NCI-H2227 treated with DMSO at 0.1 percent for 48 hours (cell line): ENCODE results near the gene NUDT22.

Experiments
- DNase-seq: peaks from one replicate; lab custom pipeline; 2025; lab: John Stamatoyannopoulos, UW

NUDT22 gene

GRCh38 chr11:64275031-64275800 lies 49.1 kb downstream of the NUDT22 start:
- no peak for DNase-seq

- no peak for DNase-seq
Measured at GRCh38 chr11:64275841-64276240, 49.8 kb downstream of the NUDT22 start.

GRCh38 chr11:64276653-64277431 lies 50.8 kb downstream of the NUDT22 start:
- no peak for DNase-seq

- DNase-seq: no peak
Measured at GRCh38 chr11:64278576-64279190, 52.6 kb downstream of the NUDT22 start.
